Neural cell (in vitro differentiated cells): Measurements from ENCODE around the gene BMPR1A. TPM values are rescaled to one million over a fixed set of nuclear protein-coding genes. Genes with fewer than 3 reads are reported as not detected.

Experiments used
- H2AFZ ChIP-seq: fragments of 200-600, 300-800 bp; sonication (generic), shearing (Covaris generic); 2 replicates; pipeline ENCODE4 v1.6.0; 2014; ENCODE audit warnings: low read depth, mild to moderate bottlenecking, antibody characterized with exemption, low read length, moderate library complexity
- H3F3A ChIP-seq: fragments of 200-600 bp; shearing (Covaris generic); 2 replicates; pipeline ENCODE4 v1.6.1; 2016; ENCODE audit warnings: mild to moderate bottlenecking, moderate library complexity, mixed read lengths, antibody characterized with exemption, low read length; ENCODE audit not compliant: insufficient read depth, poor library complexity, severe bottlenecking
- H3K27ac ChIP-seq: fragments of 200-600, 300-800 bp; sonication (generic), shearing (Covaris generic); 2 replicates; pipeline ENCODE4 v1.5.1; 2014; ENCODE audit warnings: mild to moderate bottlenecking, low read length, moderate library complexity
- H3K27me3 ChIP-seq: fragments of 300-800, 200-600 bp; sonication (generic), shearing (Covaris generic); 2 replicates; pipeline ENCODE4 v1.6.0; 2014; ENCODE audit warnings: mild to moderate bottlenecking, low read depth, low read length, moderate library complexity; ENCODE audit not compliant: insufficient read depth
- H3K36me3 ChIP-seq: fragments of 300-800, 200-600 bp; sonication (generic), shearing (Covaris generic); 2 replicates; pipeline ENCODE4 v1.5.1; 2014; ENCODE audit warnings: mild to moderate bottlenecking, antibody characterized with exemption, low read length, moderate library complexity; ENCODE audit not compliant: insufficient read depth
- H3K4me2 ChIP-seq: fragments of 300-800, 200-600 bp; sonication (generic), shearing (Covaris generic); 2 replicates; pipeline ENCODE4 v1.6.0; 2014; ENCODE audit warnings: mild to moderate bottlenecking, low read length
- H3K4me3 ChIP-seq: fragments of 300-800, 200-600 bp; sonication (generic), shearing (Covaris generic); 2 replicates; pipeline ENCODE4 v1.5.1; 2014; ENCODE audit warnings: mild to moderate bottlenecking, low read length, moderate library complexity
- H3K79me2 ChIP-seq: fragments of 200-600 bp; shearing (Covaris generic); replicated peaks from 2 replicates; pipeline ENCODE4 v1.6.0; 2014; ENCODE audit warnings: mild to moderate bottlenecking, low read length, moderate library complexity; ENCODE audit not compliant: insufficient read depth
- H3K9ac ChIP-seq: fragments of 300-800, 200-600 bp; sonication (generic), shearing (Covaris generic); 2 replicates; pipeline ENCODE4 v1.6.1; 2016; ENCODE audit warnings: mild to moderate bottlenecking, low read length, mixed read lengths
- H3K9me2 ChIP-seq: fragments of 200-600 bp; shearing (Covaris generic); 2 replicates; pipeline ENCODE4 v1.6.1; 2016; ENCODE audit warnings: mild to moderate bottlenecking, low read length, mixed read lengths; ENCODE audit not compliant: insufficient read depth
- H3K9me3 ChIP-seq: fragments of 200-600, 300-800 bp; sonication (generic), shearing (Covaris generic); 2 replicates; pipeline ENCODE4 v1.6.1; 2016; ENCODE audit warnings: mild to moderate bottlenecking, mixed run types, low read length, moderate library complexity, mixed read lengths
- H4K20me1 ChIP-seq: fragments of 200-600 bp; shearing (Covaris generic); 2 replicates; pipeline ENCODE4 v1.6.1; 2016; ENCODE audit warnings: mild to moderate bottlenecking, mixed run types; ENCODE audit not compliant: insufficient read depth
- EP300 ChIP-seq: fragments of 450-650 bp; conservative IDR thresholded peaks from 2 replicates; pipeline ENCODE4 v1.6.1; 2014; ENCODE audit warnings: antibody characterized with exemption, mild to moderate bottlenecking, moderate library complexity; ENCODE audit not compliant: poor library complexity, severe bottlenecking
- EZH2 ChIP-seq: fragments of 200-600, 300-800 bp; shearing (Covaris generic), sonication (generic); IDR thresholded peaks from 2 replicates; pipeline ENCODE4 v1.6.1; 2014; ENCODE audit warnings: antibody characterized with exemption, low read length, borderline replicate concordance, mild to moderate bottlenecking; ENCODE audit not compliant: insufficient read depth, poor library complexity, severe bottlenecking
- MXI1 ChIP-seq: fragments of 450-650 bp; conservative IDR thresholded peaks from 2 replicates; pipeline ENCODE4 v1.6.1; 2014; ENCODE audit warnings: antibody characterized with exemption, mild to moderate bottlenecking; ENCODE audit not compliant: poor library complexity, severe bottlenecking
- POLR2AphosphoS5 ChIP-seq: IDR thresholded peaks from 2 replicates; pipeline ENCODE4 v1.6.1; 2012
- RAD21 ChIP-seq: fragments of 450-650 bp; conservative IDR thresholded peaks from 2 replicates; pipeline ENCODE4 v1.6.1; 2014; ENCODE audit warnings: antibody characterized with exemption, mild to moderate bottlenecking, moderate library complexity
- SMC3 ChIP-seq: fragments of 450-650 bp; conservative IDR thresholded peaks from 2 replicates; pipeline ENCODE4 v1.6.1; 2014; ENCODE audit warnings: antibody characterized with exemption, mild to moderate bottlenecking, moderate library complexity; ENCODE audit not compliant: poor library complexity
- TAF1 ChIP-seq: IDR thresholded peaks from 2 replicates; pipeline ENCODE4 v1.6.1; 2012; ENCODE audit warnings: low read depth
- polyA plus RNA-seq: library from polyadenylated mRNA; depleted of rRNA; stranded (reverse); fragments of >200 nt; gene quantifications from 2 replicates; pipeline ENCODE4 v1.2.3, GENCODE V29; 2014
- TF ChIP-seq, protein P1 (sequence below): fragments of 450-650 bp; IDR thresholded peaks from 2 replicates; pipeline ENCODE4 v1.5.1; 2014; ENCODE audit warnings: antibody characterized with exemption, mild to moderate bottlenecking, moderate library complexity; ENCODE audit not compliant: poor library complexity, severe bottlenecking
- TF ChIP-seq, protein P2 (sequence below): IDR thresholded peaks from 2 replicates; pipeline ENCODE4 v1.6.1; 2012; ENCODE audit warnings: borderline replicate concordance

The BMPR1A gene
- polyA plus RNA-seq, 1 donor from 2014 or later: 29.9 TPM

- H3F3A ChIP-seq: no peaks in the 10 kb centered on the region
- H4K20me1 ChIP-seq: no peaks in the 10 kb centered on the region
- H3K27me3 ChIP-seq: no peaks in the 10 kb centered on the region
- H3K36me3 ChIP-seq: no peaks in the 10 kb centered on the region
- H3K9me3 ChIP-seq: no peaks in the 10 kb centered on the region
- H3K4me3 ChIP-seq: no peak overlapping the region
- no peak overlapping the region for H2AFZ ChIP-seq
- H3K9me2 ChIP-seq: no peaks in the 10 kb centered on the region
- H3K9ac ChIP-seq: no peak overlapping the region
- H3K27ac ChIP-seq: no peak overlapping the region
- peaks cover 56% of the 10 kb centered on the region for H3K79me2 ChIP-seq
- no peak overlapping the region for H3K4me2 ChIP-seq
- TF ChIP-seq EZH2: no peak
- TF ChIP-seq, protein P1, sequence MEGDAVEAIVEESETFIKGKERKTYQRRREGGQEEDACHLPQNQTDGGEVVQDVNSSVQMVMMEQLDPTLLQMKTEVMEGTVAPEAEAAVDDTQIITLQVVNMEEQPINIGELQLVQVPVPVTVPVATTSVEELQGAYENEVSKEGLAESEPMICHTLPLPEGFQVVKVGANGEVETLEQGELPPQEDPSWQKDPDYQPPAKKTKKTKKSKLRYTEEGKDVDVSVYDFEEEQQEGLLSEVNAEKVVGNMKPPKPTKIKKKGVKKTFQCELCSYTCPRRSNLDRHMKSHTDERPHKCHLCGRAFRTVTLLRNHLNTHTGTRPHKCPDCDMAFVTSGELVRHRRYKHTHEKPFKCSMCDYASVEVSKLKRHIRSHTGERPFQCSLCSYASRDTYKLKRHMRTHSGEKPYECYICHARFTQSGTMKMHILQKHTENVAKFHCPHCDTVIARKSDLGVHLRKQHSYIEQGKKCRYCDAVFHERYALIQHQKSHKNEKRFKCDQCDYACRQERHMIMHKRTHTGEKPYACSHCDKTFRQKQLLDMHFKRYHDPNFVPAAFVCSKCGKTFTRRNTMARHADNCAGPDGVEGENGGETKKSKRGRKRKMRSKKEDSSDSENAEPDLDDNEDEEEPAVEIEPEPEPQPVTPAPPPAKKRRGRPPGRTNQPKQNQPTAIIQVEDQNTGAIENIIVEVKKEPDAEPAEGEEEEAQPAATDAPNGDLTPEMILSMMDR: no peak
- TF ChIP-seq RAD21: no peak
- TF ChIP-seq SMC3: no peak
- TF ChIP-seq MXI1: no peak
- no peak for TF ChIP-seq TAF1
- TF ChIP-seq, protein P2, sequence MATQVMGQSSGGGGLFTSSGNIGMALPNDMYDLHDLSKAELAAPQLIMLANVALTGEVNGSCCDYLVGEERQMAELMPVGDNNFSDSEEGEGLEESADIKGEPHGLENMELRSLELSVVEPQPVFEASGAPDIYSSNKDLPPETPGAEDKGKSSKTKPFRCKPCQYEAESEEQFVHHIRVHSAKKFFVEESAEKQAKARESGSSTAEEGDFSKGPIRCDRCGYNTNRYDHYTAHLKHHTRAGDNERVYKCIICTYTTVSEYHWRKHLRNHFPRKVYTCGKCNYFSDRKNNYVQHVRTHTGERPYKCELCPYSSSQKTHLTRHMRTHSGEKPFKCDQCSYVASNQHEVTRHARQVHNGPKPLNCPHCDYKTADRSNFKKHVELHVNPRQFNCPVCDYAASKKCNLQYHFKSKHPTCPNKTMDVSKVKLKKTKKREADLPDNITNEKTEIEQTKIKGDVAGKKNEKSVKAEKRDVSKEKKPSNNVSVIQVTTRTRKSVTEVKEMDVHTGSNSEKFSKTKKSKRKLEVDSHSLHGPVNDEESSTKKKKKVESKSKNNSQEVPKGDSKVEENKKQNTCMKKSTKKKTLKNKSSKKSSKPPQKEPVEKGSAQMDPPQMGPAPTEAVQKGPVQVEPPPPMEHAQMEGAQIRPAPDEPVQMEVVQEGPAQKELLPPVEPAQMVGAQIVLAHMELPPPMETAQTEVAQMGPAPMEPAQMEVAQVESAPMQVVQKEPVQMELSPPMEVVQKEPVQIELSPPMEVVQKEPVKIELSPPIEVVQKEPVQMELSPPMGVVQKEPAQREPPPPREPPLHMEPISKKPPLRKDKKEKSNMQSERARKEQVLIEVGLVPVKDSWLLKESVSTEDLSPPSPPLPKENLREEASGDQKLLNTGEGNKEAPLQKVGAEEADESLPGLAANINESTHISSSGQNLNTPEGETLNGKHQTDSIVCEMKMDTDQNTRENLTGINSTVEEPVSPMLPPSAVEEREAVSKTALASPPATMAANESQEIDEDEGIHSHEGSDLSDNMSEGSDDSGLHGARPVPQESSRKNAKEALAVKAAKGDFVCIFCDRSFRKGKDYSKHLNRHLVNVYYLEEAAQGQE: no peak
- no peak for TF ChIP-seq POLR2AphosphoS5
- no peak for TF ChIP-seq EP300
Observed at GRCh38 chr10:86830043-86830591, 73.7 kb downstream of the BMPR1A start.

GRCh38 chr10:86833969-86834368 is 77.5 kb downstream of the BMPR1A start:
- H3K79me2 ChIP-seq: peaks cover 55% of the 10 kb centered on the region
- no peaks in the 10 kb centered on the region for H4K20me1 ChIP-seq
- no peak overlapping the region for H3K4me2 ChIP-seq

DNA sequence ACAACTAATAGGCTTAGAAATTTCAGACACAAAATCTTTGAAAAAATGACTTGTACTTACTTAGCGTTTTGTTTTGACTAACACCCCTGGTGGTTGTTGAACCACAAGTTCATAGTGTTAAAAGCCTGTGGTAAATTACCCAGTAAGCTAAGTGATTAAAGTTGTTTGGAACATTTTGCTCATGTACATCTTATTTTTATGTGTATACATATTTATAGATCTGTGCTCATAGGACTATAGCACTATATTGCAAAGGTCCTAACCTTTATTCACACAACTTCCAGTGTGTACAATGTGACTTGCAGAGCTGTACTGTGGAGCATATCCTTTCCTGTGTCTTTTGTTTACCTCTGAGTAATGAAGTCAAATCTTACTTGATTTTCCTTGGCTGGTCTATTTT is 79.6 kb downstream of the BMPR1A start:
- Histone ChIP-seq H3K9ac (no peak overlapping the region), H3K36me3 (no peaks in the 10 kb centered on the region), H3K27ac (no peak overlapping the region), H3K27me3 (no peaks in the 10 kb centered on the region), H3K79me2 (peaks cover 40% of the 10 kb centered on the region), H3K4me3 (no peak overlapping the region), H3F3A (no peaks in the 10 kb centered on the region), H2AFZ (no peak overlapping the region), H3K9me2 (no peaks in the 10 kb centered on the region), H3K9me3 (no peaks in the 10 kb centered on the region), H3K4me2 (no peak overlapping the region), H4K20me1 (no peaks in the 10 kb centered on the region)
- TF ChIP-seq SMC3 (no peak), RAD21 (no peak), TAF1 (no peak), EP300 (no peak), MXI1 (no peak), POLR2AphosphoS5 (no peak)
- TF ChIP-seq, protein P2: no peak
- TF ChIP-seq, protein P1: no peak

More at GRCh38 chr10:86833969-86834368, 77.5 kb downstream of the BMPR1A start:
- Histone ChIP-seq H3K27ac (no peak overlapping the region), H3K4me3 (no peak overlapping the region), H3K27me3 (no peaks in the 10 kb centered on the region), H3K9me3 (no peaks in the 10 kb centered on the region), H3K36me3 (no peaks in the 10 kb centered on the region), H3K9ac (no peak overlapping the region), H3F3A (no peaks in the 10 kb centered on the region), H3K9me2 (no peaks in the 10 kb centered on the region), H2AFZ (no peak overlapping the region)
- TF ChIP-seq POLR2AphosphoS5: no peak
